Stimulated activated CD4-positive, alpha-beta T cell treated with anti-CD3 and anti-CD28 coated beads, Interleukin-15, amount 100 ng/mL, for 1 hour (primary cell): Measurements from ENCODE around the gene ARPC5.

Source experiments
- DNase-seq, 2 donors: peaks; one replicate each; pipeline ENCODE4 v3.0.0-alpha.2; 2020; ENCODE audit warnings: low read depth in 1 of 2, low spot score in 1 of 2

The ARPC5 gene

GRCh38 chr1:183588827-183589226 lies 46.8 kb downstream of the ARPC5 start:
- no peak for DNase-seq

GRCh38 chr1:183586926-183587325 lies 48.7 kb downstream of the ARPC5 start:
- no peak for DNase-seq

GRCh38 chr1:183586455-183586854 lies 49.1 kb downstream of the ARPC5 start:
- DNase-seq: no peak

GRCh38 chr1:183585038-183585437 lies 50.5 kb downstream of the ARPC5 start:
- DNase-seq: no peak

DNA sequence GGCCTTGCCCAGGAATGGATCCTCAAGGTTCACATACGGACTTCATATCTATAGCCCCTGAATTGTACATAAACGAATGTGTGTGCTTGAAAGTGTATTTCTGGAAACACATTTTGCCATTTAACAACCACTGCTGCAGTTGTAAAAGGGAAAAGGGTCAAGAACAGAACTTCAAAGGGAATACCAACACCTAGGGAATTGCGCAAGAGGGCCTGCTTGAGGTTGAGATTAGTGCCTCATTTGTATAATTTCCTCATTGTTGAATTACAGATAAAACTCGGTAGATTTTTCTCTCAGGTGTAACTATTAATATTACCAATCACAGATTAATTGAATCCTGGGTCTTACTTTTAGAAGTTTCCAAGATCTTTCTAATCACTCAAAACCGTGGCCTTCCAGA lies 51.4 kb downstream of the ARPC5 start:
- no peak for DNase-seq

- no peak for DNase-seq
Measured at GRCh38 chr1:183583466-183583865, 52.1 kb downstream of the ARPC5 start.

- DNase-seq: no peak
Measured at GRCh38 chr1:183582021-183582713, 53.4 kb downstream of the ARPC5 start.

GRCh38 chr1:183580281-183580682 lies 55.3 kb downstream of the ARPC5 start:
- DNase-seq: no peak

DNA sequence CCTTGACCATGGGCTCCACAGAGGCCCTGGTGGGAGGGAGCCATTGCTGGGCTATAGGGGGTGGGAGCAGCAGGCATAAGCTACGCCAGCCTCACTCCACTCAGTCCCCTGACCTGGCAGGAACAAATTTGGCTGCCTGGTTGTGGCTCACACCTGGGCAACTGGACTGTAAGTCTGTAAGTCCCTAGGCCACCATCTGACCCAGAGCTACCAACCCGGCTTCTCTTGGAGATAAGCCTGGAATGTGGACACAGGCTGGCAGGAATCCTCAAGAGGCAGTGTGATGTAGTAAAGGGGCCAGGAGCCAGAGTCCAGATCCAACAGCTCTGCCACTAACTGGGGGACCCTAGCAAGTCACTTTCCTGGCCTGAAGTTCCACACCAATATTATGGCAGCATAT lies 56.7 kb downstream of the ARPC5 start:
- DNase-seq: no peak

DNA sequence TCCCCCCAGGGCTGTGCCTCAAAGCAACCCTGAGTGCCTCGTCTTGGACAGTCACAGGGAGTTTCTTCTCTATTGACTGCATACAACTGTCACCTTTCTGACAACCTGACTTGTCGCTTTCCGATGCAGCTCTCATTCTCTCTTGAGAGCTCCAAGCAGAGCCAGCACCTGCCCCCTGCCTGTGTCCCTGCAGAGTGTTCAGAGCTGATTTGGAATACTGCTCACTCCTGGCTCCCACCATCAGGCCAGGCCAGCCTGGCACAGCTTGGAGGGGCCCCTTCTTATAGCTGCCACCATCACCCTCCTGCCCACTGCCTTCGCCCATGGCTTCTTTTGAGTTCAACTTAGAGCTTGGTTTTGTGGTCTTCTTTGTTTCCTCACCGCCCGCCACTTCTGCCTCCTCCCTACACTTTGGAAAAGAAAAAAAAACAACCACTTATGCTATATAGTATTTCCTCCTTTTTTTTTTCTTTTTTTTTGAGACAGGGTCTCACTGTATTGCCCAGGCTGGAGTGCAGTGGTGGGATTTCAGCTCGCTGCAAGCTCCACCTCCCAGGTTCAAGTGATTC lies 57.6 kb downstream of the ARPC5 start:
- DNase-seq: no peak

DNA sequence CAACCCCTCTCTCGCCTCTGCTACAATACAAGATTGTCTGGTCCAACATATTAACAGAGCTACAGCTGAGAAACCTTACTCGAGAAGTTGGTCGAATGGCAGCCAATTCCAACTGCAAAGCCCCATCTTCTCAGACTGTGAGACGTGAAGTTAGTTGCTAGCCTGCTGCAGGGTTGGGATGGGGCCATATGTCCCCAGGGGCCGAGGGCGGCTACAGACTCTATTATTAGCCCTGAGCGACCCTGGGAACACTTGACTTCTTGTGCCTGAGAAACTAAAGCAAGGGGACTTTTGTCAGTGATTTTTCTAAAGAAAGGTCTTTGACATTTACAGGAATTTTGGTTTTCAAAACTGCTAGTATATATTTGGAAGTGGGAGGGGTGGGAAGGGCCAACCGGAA lies 59.0 kb downstream of the ARPC5 start:
- DNase-seq: no peak

GRCh38 chr1:183575606-183576005 lies 60.0 kb downstream of the ARPC5 start:
- no peak for DNase-seq

DNA sequence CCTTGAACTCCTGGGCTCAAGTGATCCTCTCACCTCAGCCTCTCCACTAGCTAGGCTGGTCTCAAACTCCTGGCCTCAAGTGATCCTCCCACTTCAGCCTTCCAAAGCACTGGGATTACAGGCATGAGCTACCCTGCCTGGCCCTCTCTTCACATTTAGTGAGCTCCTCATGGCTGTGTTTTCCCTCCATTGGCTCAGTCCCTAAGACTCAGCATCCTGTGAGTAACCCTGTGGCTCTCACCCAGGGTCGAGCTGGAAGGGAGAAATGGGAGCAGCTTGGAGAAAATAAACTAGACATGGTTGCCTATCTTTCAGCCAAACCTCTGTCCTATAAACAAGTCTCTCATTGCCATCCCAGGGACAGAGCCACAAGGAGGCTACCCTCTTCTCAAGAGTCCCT lies 62.9 kb downstream of the ARPC5 start:
- no peak for DNase-seq

GRCh38 chr1:183571678-183572268 lies 63.8 kb downstream of the ARPC5 start:
- DNase-seq: no peak
